Prostate gland (tissue), 2 donors: ENCODE data around the gene CFDP1. TPM values are rescaled to one million over a fixed set of nuclear protein-coding genes. Genes with fewer than 3 reads are reported as not detected.
"Not testable (repeated sequence)": the region's sequence is repeated elsewhere in the genome, so short reads cannot be mapped to it uniquely, and the experiment has no call there.

ENCODE experiments used
- DNase-seq: peaks from one replicate; pipeline ENCODE4 v3.0.0-alpha.2; 2019; ENCODE audit warnings: low spot score
- H3K27ac ChIP-seq, 2 donors: fragments of 200-600 bp; sonication (generic); 2 replicates each; pipeline ENCODE4 v1.5.1; 2017 to 2019
- H3K27me3 ChIP-seq: fragments of 200-600 bp; sonication (generic); replicated peaks from 2 replicates; pipeline ENCODE4 v1.5.1; 2019; ENCODE audit not compliant: insufficient read depth
- H3K36me3 ChIP-seq, 2 donors: fragments of 200-600 bp; sonication (generic); 1 replicate in 1 of 2; 2 replicates in 1 of 2; pipeline versions ENCODE4 v1.5.1 to v1.8.1; 2017 to 2019
- H3K4me1 ChIP-seq: fragments of 200-600 bp; sonication (generic); replicated peaks from 2 replicates; pipeline ENCODE4 v1.5.1; 2019
- H3K4me3 ChIP-seq, 2 donors: fragments of 200-600 bp; sonication (generic); 2 replicates each; pipeline ENCODE4 v1.5.1; 2017 to 2019
- H3K9me3 ChIP-seq: fragments of 200-600 bp; sonication (generic); 2 replicates; pipeline ENCODE4 v1.5.1; 2017
- CTCF ChIP-seq, 4 experiments: fragments of 200-600 bp in 2 of 4; fragments of 450-650 bp in 2 of 4; sonication (generic) in 2 of 4; IDR thresholded peaks; 1 replicate in 3 of 4; 2 replicates in 1 of 4; pipeline ENCODE4 v1.5.1; 2016 to 2019; ENCODE audit warnings: antibody characterized with exemption in 4 of 4, mild to moderate bottlenecking in 2 of 4, moderate library complexity in 2 of 4
- POLR2A ChIP-seq: fragments of 450-650 bp; IDR thresholded peaks from one replicate; pipeline ENCODE4 v1.6.1; 2016; ENCODE audit warnings: antibody characterized with exemption, mild to moderate bottlenecking
- POLR2AphosphoS5 ChIP-seq: sonication (generic); formaldehyde crosslinking; IDR thresholded peaks from one replicate; pipeline ENCODE4 v1.6.1; 2017; ENCODE audit warnings: antibody characterized with exemption
- WGBS: methylation state at CpG from one replicate; pipeline ENCODE4 v1.1.5; 2018; 5-methylcytosine and 5-hydroxymethylcytosine counted together
- intact Hi-C: fragments of 100-400 bp; cut with DNase I; formaldehyde crosslinking; loops from one replicate; pipeline ENCODE4 v1.14.2; 2022
- total RNA-seq, 2 donors: library from RNA; depleted of rRNA; stranded (reverse); fragments of >200 nt; gene quantifications; one replicate each; pipeline ENCODE4 v1.1.0, GENCODE V29; 2016

The CFDP1 gene
- total RNA-seq, 2 donors from 2014 or later = 67.9 to 101 TPM

- H3K4me1 ChIP-seq = no peaks in the 10 kb centered on the region
- H3K27ac ChIP-seq = no peak overlapping the region
- no peaks in the 10 kb centered on the region for H3K27me3 ChIP-seq
- no peak overlapping the region for H3K4me3 ChIP-seq
- intact Hi-C loops = no loop called here
- no peaks in the 10 kb centered on the region for H3K36me3 ChIP-seq
- TF ChIP-seq CTCF (IDR thresholded peaks at IDR 0.05) (no peak), POLR2A (no peak), POLR2AphosphoS5 (no peak)
- H3K9me3 ChIP-seq = no peaks in the 10 kb centered on the region
- WGBS = 50% methylated on average over 4 of the region's 4 CpGs
- DNase-seq = no peak
Observed at GRCh38 chr16:75458029-75458428, 24.7 kb upstream of the CFDP1 start.

- H3K9me3 ChIP-seq = no peaks in the 10 kb centered on the region
- TF ChIP-seq CTCF (IDR thresholded peaks at IDR 0.05) (no peak), POLR2AphosphoS5 (no peak), POLR2A (no peak)
- intact Hi-C loops = no loop called here
- 81% methylated on average over 5 of the region's 5 CpGs for whole genome bisulfite sequencing
- H3K36me3 ChIP-seq = no peaks in the 10 kb centered on the region
- H3K27ac ChIP-seq = no peak overlapping the region
- no peaks in the 10 kb centered on the region for H3K27me3 ChIP-seq
- DNase-seq = no peak
- no peaks in the 10 kb centered on the region for H3K4me1 ChIP-seq
- H3K4me3 ChIP-seq = no peak overlapping the region
Observed at GRCh38 chr16:75457485-75458021, 24.2 kb upstream of the CFDP1 start.

- TF ChIP-seq CTCF (IDR thresholded peaks at IDR 0.05) (no peak), POLR2A (no peak), POLR2AphosphoS5 (no peak)
- H3K9me3 ChIP-seq = no peaks in the 10 kb centered on the region
- 74% methylated on average over 1 of the region's 1 CpG for WGBS
- H3K4me1 ChIP-seq = no peaks in the 10 kb centered on the region
- no peaks in the 10 kb centered on the region for H3K36me3 ChIP-seq
- no peak overlapping the region for H3K4me3 ChIP-seq
- intact Hi-C loops = no loop called here
- no peak for DNase-seq
- no peak overlapping the region for H3K27ac ChIP-seq
- no peaks in the 10 kb centered on the region for H3K27me3 ChIP-seq
Observed at GRCh38 chr16:75456971-75457370, 23.7 kb upstream of the CFDP1 start.

GRCh38 chr16:75456486-75456885 is 23.2 kb upstream of the CFDP1 start:
- DNase-seq, H3K4me3 ChIP-seq, intact Hi-C loops, H3K27me3 ChIP-seq, H3K36me3 ChIP-seq, H3K9me3 ChIP-seq, H3K27ac ChIP-seq, H3K4me1 ChIP-seq: not testable (repeated sequence)
- 91% methylated on average over 4 of the region's 4 CpGs for WGBS

- Histone ChIP-seq H3K4me1 (no peaks in the 10 kb centered on the region), H3K4me3 (no peak overlapping the region), H3K9me3 (no peaks in the 10 kb centered on the region), H3K27ac (no peak overlapping the region), H3K36me3 (no peaks in the 10 kb centered on the region), H3K27me3 (no peaks in the 10 kb centered on the region)
- intact Hi-C loops = no loop called here
- 71% methylated on average over 5 of the region's 5 CpGs for WGBS
- DNase-seq = no peak
- no peak for TF ChIP-seq POLR2AphosphoS5
- no peak for TF ChIP-seq CTCF (IDR thresholded peaks at IDR 0.05)
- no peak for TF ChIP-seq POLR2A
Observed at GRCh38 chr16:75455677-75456076, 22.4 kb upstream of the CFDP1 start.
